Measurements from ENCODE around the gene ZNF277. TPM values are rescaled to one million over a fixed set of nuclear protein-coding genes. Genes with fewer than 3 reads are reported as not detected.

The ZNF277 gene
- total RNA-seq, 2 donors from 2014 or later, result 20.3 to 20.4 TPM

DNA sequence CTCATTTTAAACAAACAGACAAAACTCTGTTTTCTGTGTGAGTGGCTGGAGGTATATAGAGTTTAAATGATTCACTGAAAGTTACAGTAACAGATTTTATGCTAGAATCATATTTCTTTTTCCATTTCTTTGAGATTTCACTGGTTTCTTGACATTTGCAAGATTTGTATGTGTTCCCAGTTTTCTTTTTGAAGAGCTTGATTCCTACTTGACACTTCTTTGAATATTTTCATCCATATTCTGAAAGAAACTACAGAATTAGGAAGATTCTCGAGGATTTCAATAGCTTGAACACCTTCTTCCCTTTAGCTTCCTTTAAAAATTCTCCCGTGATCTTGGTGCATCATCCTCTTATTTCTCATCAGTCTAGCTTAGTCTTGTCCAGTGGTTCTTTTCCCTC is 93.6 kb downstream of the ZNF277 start:
- peaks cover 3% of the 10 kb centered on the region for H3K36me3 Mint-ChIP-seq (ENCODE audit: low read depth)
- no peaks in the 10 kb centered on the region for H3K9me3 ChIP-seq (ENCODE audit: control insufficient read depth, low read length)
- no peak overlapping the region for H3K4me3 ChIP-seq (ENCODE audit: low read length)
- H3K9me3 Mint-ChIP-seq, result no peaks in the 10 kb centered on the region
- WGBS, 2 experiments (ENCODE audit: insufficient coverage in 1 of 2, insufficient read length in 1 of 2), result 91% methylated on average over 2 of the region's 2 CpGs
- H3K4me1 Mint-ChIP-seq, result peaks cover 14% of the 10 kb centered on the region
- TF ChIP-seq CTCF (conservative IDR thresholded peaks at IDR 0.05), result no peak
- peaks cover 11% of the 10 kb centered on the region for H3K36me3 ChIP-seq (ENCODE audit: control insufficient read depth, insufficient read depth, low read length)
- no peak for DNase-seq
- H3K27me3 ChIP-seq (ENCODE audit: control insufficient read depth, insufficient read depth, low read length, poor library complexity, severe bottlenecking), result no peaks in the 10 kb centered on the region
- H3K4me3 Mint-ChIP-seq, result no peak overlapping the region
- no peak overlapping the region for H3K27ac Mint-ChIP-seq
- no peaks in the 10 kb centered on the region for H3K4me1 ChIP-seq (ENCODE audit: control insufficient read depth, insufficient read depth, low read length)
- H3K27ac ChIP-seq (ENCODE audit: low read depth, low read length), result no peak overlapping the region
- no peak overlapping the region for H3K9ac ChIP-seq (ENCODE audit: extremely low read depth, low read length, poor library complexity, severe bottlenecking)
- H3K27me3 Mint-ChIP-seq (ENCODE audit: insufficient read depth), result no peaks in the 10 kb centered on the region

GRCh38 chr7:112300831-112301407 is 94.4 kb downstream of the ZNF277 start:
- WGBS, 2 experiments (ENCODE audit: insufficient coverage in 1 of 2, insufficient read length in 1 of 2), result 96 to 100% methylated on average over 2 to 6 of the region's 6 CpGs
- H3K4me3 ChIP-seq (ENCODE audit: low read length), result no peak overlapping the region
- H3K9ac ChIP-seq (ENCODE audit: extremely low read depth, low read length, poor library complexity, severe bottlenecking), result no peak overlapping the region
- no peaks in the 10 kb centered on the region for H3K27me3 ChIP-seq (ENCODE audit: control insufficient read depth, insufficient read depth, low read length, poor library complexity, severe bottlenecking)
- no peak for DNase-seq
- Mint-ChIP-seq H3K9me3 (no peaks in the 10 kb centered on the region), H3K4me1 (peaks cover 14% of the 10 kb centered on the region), H3K27me3 (ENCODE audit: insufficient read depth) (no peaks in the 10 kb centered on the region), H3K27ac (no peak overlapping the region), H3K4me3 (no peak overlapping the region), H3K36me3 (ENCODE audit: low read depth) (peaks cover 7% of the 10 kb centered on the region)
- no peaks in the 10 kb centered on the region for H3K4me1 ChIP-seq (ENCODE audit: control insufficient read depth, insufficient read depth, low read length)
- H3K9me3 ChIP-seq (ENCODE audit: control insufficient read depth, low read length), result no peaks in the 10 kb centered on the region
- peaks cover 11% of the 10 kb centered on the region for H3K36me3 ChIP-seq (ENCODE audit: control insufficient read depth, insufficient read depth, low read length)
- H3K27ac ChIP-seq (ENCODE audit: low read depth, low read length), result no peak overlapping the region
- TF ChIP-seq CTCF (conservative IDR thresholded peaks at IDR 0.05), result no peak

GRCh38 chr7:112302566-112302965 is 96.1 kb downstream of the ZNF277 start:
- H3K9me3 Mint-ChIP-seq, result no peaks in the 10 kb centered on the region
- Histone ChIP-seq H3K27ac (ENCODE audit: low read depth, low read length) (no peak overlapping the region), H3K9me3 (ENCODE audit: control insufficient read depth, low read length) (no peaks in the 10 kb centered on the region), H3K9ac (ENCODE audit: extremely low read depth, low read length, poor library complexity, severe bottlenecking) (no peak overlapping the region), H3K27me3 (ENCODE audit: control insufficient read depth, insufficient read depth, low read length, poor library complexity, severe bottlenecking) (no peaks in the 10 kb centered on the region), H3K4me1 (ENCODE audit: control insufficient read depth, insufficient read depth, low read length) (no peaks in the 10 kb centered on the region), H3K4me3 (ENCODE audit: low read length) (no peak overlapping the region), H3K36me3 (ENCODE audit: control insufficient read depth, insufficient read depth, low read length) (peaks cover 6% of the 10 kb centered on the region)
- 88 to 100% methylated on average over 1 to 2 of the region's 2 CpGs for WGBS, 2 experiments (ENCODE audit: insufficient coverage in 1 of 2, insufficient read length in 1 of 2)
- H3K27me3 Mint-ChIP-seq (ENCODE audit: insufficient read depth), result no peaks in the 10 kb centered on the region
- DNase-seq, result no peak
- H3K4me3 Mint-ChIP-seq, result no peak overlapping the region
- H3K27ac Mint-ChIP-seq, result no peak overlapping the region
- no peak for TF ChIP-seq CTCF (conservative IDR thresholded peaks at IDR 0.05)
- H3K36me3 Mint-ChIP-seq (ENCODE audit: low read depth), result peaks cover 7% of the 10 kb centered on the region
- peaks cover 14% of the 10 kb centered on the region for H3K4me1 Mint-ChIP-seq

Data from endodermal cell (in vitro differentiated cells).